ENCODE measurements around the gene CDH4.
"Not testable (repeated sequence)": the region's sequence is repeated elsewhere in the genome, so short reads cannot be mapped to it uniquely, and the experiment has no call there.

Gene CDH4

DNA sequence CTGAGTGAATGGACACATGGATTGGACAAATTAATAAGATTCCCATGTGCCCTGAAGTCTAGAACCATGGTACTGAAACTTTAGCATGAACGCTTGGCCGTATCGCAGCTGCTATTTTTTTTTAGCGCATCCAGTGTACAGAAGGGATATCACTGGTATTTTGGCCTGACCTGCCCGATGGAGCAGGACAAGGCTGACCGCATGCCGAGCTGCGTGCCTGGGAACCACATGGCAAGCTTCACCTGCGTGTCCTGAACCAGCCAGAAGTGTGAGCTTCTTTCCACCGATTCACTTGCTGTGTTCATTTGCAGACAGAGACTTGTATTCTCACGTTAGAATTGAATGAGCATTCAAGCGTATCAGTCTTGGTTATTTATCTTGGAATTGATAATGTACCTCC, 145.7 kb downstream of the CDH4 start:
- no peak overlapping the region for H3K27ac ChIP-seq

GRCh38 chr20:61399433-61399832, 147.4 kb downstream of the CDH4 start:
- Histone ChIP-seq H3K27ac (no peak overlapping the region), H3K4me3 (no peak overlapping the region)

More for the DNA sequence above, 145.7 kb downstream of the CDH4 start:
- no peak overlapping the region for H3K4me3 ChIP-seq

DNA sequence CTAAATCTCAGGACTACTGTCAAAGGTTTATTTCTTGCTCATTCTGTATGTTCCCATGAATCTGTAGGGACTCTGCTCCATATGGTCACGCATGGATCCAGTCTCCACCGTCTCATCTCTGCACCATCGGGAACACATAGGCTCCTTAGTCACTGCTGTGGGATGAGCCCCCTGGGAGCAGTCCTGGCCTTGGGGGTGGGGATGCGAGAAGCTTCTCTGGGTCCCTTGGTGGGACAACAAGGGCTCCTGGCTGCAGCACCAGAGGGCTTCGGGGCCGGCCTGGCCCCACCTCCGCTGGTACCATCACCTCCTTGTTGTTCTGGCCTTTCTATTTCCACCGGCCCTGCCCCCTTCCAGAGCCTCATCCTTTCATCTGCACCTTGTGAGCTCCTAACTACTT, 148.4 kb downstream of the CDH4 start:
- Histone ChIP-seq H3K27ac (no peak overlapping the region), H3K4me3 (no peak overlapping the region)

DNA sequence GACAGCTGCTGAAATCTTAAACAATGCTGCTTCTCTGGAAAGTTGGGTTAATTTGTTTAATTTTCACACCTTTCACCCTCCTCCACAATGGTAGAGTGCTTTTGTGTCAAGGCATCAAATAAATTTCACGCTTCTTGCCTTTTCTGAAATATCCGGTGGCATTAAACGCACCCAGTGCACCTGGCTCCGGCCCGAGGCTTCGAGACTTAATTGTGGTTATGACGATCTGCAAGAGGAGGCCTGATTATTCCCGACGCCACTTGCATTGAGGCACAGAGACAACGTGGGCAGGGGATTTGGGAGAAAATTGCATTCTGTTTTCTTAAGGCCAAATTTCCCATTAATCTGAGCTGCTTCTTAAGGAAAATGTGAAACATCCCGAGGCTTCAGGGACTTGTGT, 152.2 kb downstream of the CDH4 start:
- H3K27ac ChIP-seq: no peak overlapping the region
- no peak overlapping the region for H3K4me3 ChIP-seq

GRCh38 chr20:61405007-61405406, 152.9 kb downstream of the CDH4 start:
- Histone ChIP-seq H3K27ac (no peak overlapping the region), H3K4me3 (no peak overlapping the region)

GRCh38 chr20:61406773-61407172, 154.7 kb downstream of the CDH4 start:
- not testable (repeated sequence) for H3K27ac ChIP-seq, H3K4me3 ChIP-seq

DNA sequence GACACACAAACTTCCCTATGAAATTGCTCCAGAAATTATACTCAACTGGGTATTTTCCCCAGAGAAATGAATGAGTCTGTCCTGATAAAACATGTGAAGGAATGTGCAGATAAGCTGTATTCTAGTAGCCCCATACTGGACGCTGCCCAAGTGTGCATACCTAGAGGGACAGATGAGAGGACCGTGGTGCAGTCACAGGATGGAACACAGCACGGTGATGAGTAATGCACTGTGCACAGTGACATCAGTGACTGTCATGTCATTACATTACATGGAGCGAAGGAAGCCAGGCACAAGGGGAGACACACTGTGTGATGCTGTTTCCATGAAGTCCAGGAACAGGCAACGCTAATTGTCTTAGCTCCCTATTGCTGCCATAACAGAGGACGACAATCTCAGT, 155.5 kb downstream of the CDH4 start:
- H3K27ac ChIP-seq: no peak overlapping the region
- no peak overlapping the region for H3K4me3 ChIP-seq

GRCh38 chr20:61408951-61409740, 157.1 kb downstream of the CDH4 start:
- no peak overlapping the region for H3K27ac ChIP-seq
- H3K4me3 ChIP-seq: no peak overlapping the region

DNA sequence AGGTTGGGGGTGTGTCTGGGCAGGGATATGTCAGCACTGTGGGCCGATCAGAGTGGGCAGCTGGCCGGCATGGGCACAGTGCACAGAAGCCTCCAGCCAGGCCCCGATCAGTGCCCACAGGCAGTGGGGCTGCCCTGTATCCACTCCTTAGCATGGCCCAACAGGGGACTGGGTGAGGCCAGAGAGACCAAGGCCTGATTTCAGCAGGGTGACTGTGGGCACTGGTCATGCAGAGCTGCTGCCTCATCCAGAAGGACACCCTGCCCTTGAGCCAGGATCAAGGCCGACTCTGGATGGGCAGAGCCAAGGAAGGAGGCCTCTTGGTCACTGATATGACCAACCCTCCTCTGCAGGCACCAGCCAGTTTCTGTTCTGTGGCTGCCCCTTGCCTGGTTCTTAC, 159.7 kb downstream of the CDH4 start:
- no peak overlapping the region for H3K4me3 ChIP-seq
- no peak overlapping the region for H3K27ac ChIP-seq

GRCh38 chr20:61413752-61414151, 161.7 kb downstream of the CDH4 start:
- H3K27ac ChIP-seq: peak overlapping the region in 1 of 21 experiments; percentile 9

DNA sequence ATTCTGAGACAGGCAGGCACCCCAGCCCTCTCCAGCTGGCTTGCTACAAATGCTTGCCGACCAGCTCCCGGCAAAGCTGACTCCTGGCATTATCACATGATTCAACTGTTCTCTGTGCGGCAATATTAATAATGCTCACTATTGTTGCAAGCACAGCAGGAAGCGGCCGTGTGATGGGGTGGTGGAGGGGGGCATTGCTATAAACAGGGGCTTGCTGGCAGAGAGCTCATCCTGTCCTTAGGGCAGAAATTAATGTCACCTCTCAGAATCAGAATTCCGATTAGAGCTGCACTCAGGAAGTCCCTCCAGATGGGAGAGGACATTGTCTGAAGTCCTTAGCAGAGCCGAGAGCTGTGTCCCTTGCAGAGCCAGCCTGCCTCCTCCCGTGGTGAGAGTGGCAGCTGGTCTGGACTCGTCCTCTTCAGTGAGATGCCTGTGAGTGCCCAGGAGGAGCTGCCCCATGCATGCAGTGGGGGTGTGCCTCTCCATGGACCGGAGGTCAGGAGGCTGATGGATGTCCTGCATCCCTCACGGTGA, 162.5 kb downstream of the CDH4 start:
- Histone ChIP-seq H3K27ac (no peak overlapping the region), H3K4me3 (no peak overlapping the region)

More at GRCh38 chr20:61413752-61414151, 161.7 kb downstream of the CDH4 start:
- H3K4me3 ChIP-seq: no peak overlapping the region

- no peak overlapping the region for H3K27ac ChIP-seq
- no peak overlapping the region for H3K4me3 ChIP-seq
Measured at GRCh38 chr20:61416546-61416945, 164.5 kb downstream of the CDH4 start.

GRCh38 chr20:61417221-61417941, 165.3 kb downstream of the CDH4 start:
- no peak overlapping the region for H3K4me3 ChIP-seq
- H3K27ac ChIP-seq: no peak overlapping the region

DNA sequence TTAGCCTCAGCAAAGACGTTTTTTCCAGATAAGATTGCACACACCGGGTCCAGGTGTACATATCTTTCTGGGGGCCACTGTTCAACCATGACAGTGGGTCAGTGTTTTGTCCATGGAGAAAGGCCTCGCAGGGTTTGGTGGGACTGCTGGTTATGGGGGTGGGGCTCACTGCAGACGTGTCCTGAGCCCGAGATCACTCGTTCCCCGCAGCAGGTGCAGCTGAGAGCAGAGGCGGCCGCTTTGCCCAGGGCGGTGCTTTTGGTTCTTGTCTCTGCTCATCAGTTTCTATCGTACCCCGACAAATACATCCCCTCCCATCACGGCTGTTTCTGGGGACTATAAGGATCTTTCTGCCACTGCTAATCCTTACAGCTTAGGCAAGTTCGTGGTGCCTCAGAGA, 166.9 kb downstream of the CDH4 start:
- no peak overlapping the region for H3K27ac ChIP-seq
- H3K4me3 ChIP-seq: no peak overlapping the region

GRCh38 chr20:61419501-61419900, 167.4 kb downstream of the CDH4 start:
- Histone ChIP-seq H3K27ac (no peak overlapping the region), H3K4me3 (no peak overlapping the region)

DNA sequence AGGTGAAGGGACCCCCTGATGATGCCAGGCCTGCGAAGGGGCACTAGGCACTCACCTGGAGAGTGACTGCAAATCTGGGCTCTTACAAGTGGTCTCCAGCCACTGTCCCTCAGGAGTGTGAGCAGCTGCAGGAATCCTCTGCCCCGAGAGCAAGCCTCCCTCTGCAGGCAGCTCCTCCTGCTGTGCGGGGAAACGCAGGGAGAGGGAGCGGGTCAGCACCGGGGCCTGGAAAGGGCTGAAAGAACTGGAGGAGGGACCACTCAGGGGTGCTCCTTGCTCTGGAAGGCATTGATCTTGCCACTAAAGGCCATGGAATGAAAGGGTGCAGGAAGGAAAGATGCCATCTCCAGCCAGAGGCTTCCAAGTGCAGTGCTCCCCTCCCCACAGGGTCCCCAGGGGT, 168.0 kb downstream of the CDH4 start:
- Histone ChIP-seq H3K27ac (no peak overlapping the region), H3K4me3 (no peak overlapping the region)

- H3K4me3 ChIP-seq: no peak overlapping the region
- H3K27ac ChIP-seq: no peak overlapping the region
Measured at GRCh38 chr20:61420781-61421180, 168.7 kb downstream of the CDH4 start.

GRCh38 chr20:61422636-61423425, 170.8 kb downstream of the CDH4 start:
- no peak overlapping the region for H3K4me3 ChIP-seq

DNA sequence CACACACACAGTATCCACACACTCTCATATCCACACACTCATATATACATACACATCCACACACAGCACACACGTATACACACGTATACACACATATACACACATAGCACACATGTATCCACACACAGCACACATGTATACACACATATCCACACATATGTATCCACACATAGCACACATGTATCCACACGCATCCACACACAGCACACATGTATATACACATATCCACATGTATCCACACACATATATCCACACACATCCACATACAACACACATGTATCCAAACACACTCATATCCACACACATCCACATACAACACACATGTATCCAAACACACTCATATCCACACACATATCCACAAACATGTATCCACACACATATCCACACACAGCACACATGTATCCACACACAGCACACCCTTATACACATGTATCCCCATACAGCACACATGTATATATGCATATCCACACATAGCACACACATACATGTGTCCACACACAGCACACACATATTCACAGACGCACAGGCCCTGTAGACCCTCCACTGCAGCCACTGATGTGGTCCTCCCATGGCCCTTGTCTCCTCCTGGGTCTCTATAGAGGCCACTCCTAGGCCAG, 172.1 kb downstream of the CDH4 start:
- no peak overlapping the region for H3K4me3 ChIP-seq
- no peak overlapping the region for H3K27ac ChIP-seq

More at GRCh38 chr20:61422636-61423425, 170.8 kb downstream of the CDH4 start:
- no peak overlapping the region for H3K27ac ChIP-seq
